ENCODE data around the gene SYT8. TPM values are rescaled to one million over a fixed set of nuclear protein-coding genes. Genes with fewer than 3 reads are reported as not detected.

SYT8 gene
- total and polyA plus RNA-seq, 2 of the 8 experiments (the other 6 are each of a cell fraction or from before 2014, with no cell fraction given): not detected

DNA sequence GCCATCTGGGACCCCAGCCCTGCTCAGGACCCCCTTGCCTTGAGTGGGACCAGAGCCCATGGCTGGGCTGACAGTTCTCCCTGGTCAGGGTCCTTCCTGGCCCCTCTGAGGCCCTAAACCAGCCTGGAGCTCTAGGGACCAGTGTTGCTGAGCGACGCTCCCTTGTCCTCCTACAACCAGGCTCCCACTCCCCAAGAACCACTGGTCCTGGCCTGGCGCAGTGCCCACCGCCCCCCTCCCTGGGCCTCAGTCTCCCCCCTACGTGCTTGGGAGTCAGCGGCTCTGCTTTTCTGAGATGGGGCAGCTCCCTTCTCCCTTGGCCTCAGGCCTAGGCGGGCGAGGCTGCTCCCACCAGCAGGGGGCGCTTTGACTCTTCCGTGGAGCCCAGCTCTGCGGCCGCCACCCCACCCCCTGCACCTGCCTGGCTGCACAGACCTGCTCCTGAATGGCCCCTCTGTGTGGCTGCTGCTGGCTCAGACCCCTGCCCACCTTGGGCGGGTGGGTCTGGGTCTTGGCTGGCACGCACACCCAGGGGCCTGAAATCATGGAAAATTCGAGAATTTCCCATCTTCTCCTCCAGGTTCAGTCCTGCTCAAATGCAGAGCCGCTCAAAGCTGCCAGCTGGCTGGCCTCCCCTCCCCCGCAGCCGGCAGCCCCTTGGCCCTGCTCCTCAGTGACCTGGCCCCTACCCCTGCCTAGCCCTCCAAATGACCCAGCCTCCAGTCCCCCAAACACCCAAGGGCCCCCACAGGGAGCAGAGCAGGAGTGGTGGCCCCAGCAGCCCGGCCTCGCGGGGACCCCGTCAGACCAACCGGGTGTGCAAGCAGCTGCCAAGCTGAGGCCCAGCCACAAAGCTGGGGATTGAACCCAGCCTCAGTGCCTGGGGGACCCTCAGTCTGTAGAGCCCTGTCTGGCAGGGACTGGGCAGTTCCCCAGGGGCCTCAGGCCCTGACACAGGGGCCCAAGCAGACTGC lies 47.8 kb downstream of the SYT8 start (continued):
- TF ChIP-seq, protein P1, sequence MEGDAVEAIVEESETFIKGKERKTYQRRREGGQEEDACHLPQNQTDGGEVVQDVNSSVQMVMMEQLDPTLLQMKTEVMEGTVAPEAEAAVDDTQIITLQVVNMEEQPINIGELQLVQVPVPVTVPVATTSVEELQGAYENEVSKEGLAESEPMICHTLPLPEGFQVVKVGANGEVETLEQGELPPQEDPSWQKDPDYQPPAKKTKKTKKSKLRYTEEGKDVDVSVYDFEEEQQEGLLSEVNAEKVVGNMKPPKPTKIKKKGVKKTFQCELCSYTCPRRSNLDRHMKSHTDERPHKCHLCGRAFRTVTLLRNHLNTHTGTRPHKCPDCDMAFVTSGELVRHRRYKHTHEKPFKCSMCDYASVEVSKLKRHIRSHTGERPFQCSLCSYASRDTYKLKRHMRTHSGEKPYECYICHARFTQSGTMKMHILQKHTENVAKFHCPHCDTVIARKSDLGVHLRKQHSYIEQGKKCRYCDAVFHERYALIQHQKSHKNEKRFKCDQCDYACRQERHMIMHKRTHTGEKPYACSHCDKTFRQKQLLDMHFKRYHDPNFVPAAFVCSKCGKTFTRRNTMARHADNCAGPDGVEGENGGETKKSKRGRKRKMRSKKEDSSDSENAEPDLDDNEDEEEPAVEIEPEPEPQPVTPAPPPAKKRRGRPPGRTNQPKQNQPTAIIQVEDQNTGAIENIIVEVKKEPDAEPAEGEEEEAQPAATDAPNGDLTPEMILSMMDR (IDR thresholded peaks at IDR 0.05; ENCODE audit: control extremely low read depth in 1 of 3, insufficient read depth in 1 of 3, low read depth in 1 of 3, low read length in 3 of 3): peak; percentile 91 to 94 (median 92)
- TF ChIP-seq POU5F1 (IDR thresholded peaks at IDR 0.05; ENCODE audit: low read depth, low read length): no peak
- no peak for TF ChIP-seq NRF1 (IDR thresholded peaks at IDR 0.05; ENCODE audit: low read depth, low read length)
- TF ChIP-seq TCF12 (IDR thresholded peaks at IDR 0.05; ENCODE audit: low read depth, low read length): 0 out of 2 replicates have a peak, but pooled peaks have one; percentile 38
- TF ChIP-seq TAF1 (IDR thresholded peaks at IDR 0.05; ENCODE audit: low read depth, low read length): no peak
